SK-N-SH treated with all-trans-retinoic acid at 6 μM for 48 hours (cell line): ENCODE measurements around the gene FLRT2.

Experiments used
- ARNTL ChIP-seq: fragments of 450-650 bp; formaldehyde crosslinking; IDR thresholded peaks from 2 replicates; pipeline ENCODE4 v1.5.0; 2020; ENCODE audit warnings: low read depth, mild to moderate bottlenecking, moderate library complexity, borderline replicate concordance
- CSDC2 ChIP-seq: fragments of 250-450 bp; sonication (Bioruptor Pico); IDR thresholded peaks from 2 replicates; pipeline ENCODE4 v1.5.0; 2020; ENCODE audit warnings: mild to moderate bottlenecking, moderate library complexity
- ESRRG ChIP-seq: fragments of 250-450 bp; sonication (Bioruptor Pico); IDR thresholded peaks from 2 replicates; pipeline ENCODE4 v1.6.1; 2021; ENCODE audit warnings: mild to moderate bottlenecking
- ISL1 ChIP-seq: fragments of 250-450 bp; sonication (Bioruptor Pico); IDR thresholded peaks from 2 replicates; pipeline ENCODE4 v2.1.2; 2022; ENCODE audit warnings: mild to moderate bottlenecking, moderate library complexity
- POU6F1 ChIP-seq: fragments of 250-450 bp; sonication (Bioruptor Pico); IDR thresholded peaks from 2 replicates; pipeline ENCODE4 v1.8.0; 2021; ENCODE audit warnings: low read depth, mild to moderate bottlenecking, moderate library complexity, borderline replicate concordance
- RARB ChIP-seq: fragments of 250-450 bp; sonication (Bioruptor Pico); IDR thresholded peaks from 2 replicates; pipeline ENCODE4 v1.8.0; 2021; ENCODE audit warnings: mild to moderate bottlenecking, moderate library complexity
- TF ChIP-seq, protein P1 (sequence below): fragments of 250-450 bp; sonication (Bioruptor Pico); IDR thresholded peaks from 2 replicates; pipeline ENCODE4 v1.8.0; 2020; ENCODE audit warnings: mild to moderate bottlenecking, moderate library complexity, borderline replicate concordance
- TF ChIP-seq, protein P2 (sequence below): fragments of 250-450 bp; sonication (Bioruptor Pico); IDR thresholded peaks from 2 replicates; pipeline ENCODE4 v1.5.0; 2020; ENCODE audit warnings: mild to moderate bottlenecking, moderate library complexity

DNA sequence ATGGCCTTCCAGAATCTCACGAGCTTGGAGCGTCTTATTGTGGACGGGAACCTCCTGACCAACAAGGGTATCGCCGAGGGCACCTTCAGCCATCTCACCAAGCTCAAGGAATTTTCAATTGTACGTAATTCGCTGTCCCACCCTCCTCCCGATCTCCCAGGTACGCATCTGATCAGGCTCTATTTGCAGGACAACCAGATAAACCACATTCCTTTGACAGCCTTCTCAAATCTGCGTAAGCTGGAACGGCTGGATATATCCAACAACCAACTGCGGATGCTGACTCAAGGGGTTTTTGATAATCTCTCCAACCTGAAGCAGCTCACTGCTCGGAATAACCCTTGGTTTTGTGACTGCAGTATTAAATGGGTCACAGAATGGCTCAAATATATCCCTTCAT, 92.2 kb downstream of the FLRT2 start:
- TF ChIP-seq ESRRG (CRISPR knock-in tag), result no peak
- no peak for TF ChIP-seq ARNTL (CRISPR knock-in tag)
- TF ChIP-seq, protein P1, sequence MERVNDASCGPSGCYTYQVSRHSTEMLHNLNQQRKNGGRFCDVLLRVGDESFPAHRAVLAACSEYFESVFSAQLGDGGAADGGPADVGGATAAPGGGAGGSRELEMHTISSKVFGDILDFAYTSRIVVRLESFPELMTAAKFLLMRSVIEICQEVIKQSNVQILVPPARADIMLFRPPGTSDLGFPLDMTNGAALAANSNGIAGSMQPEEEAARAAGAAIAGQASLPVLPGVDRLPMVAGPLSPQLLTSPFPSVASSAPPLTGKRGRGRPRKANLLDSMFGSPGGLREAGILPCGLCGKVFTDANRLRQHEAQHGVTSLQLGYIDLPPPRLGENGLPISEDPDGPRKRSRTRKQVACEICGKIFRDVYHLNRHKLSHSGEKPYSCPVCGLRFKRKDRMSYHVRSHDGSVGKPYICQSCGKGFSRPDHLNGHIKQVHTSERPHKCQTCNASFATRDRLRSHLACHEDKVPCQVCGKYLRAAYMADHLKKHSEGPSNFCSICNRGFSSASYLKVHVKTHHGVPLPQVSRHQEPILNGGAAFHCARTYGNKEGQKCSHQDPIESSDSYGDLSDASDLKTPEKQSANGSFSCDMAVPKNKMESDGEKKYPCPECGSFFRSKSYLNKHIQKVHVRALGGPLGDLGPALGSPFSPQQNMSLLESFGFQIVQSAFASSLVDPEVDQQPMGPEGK, result no peak
- no peak for TF ChIP-seq POU6F1 (CRISPR knock-in tag)
- TF ChIP-seq RARB (CRISPR knock-in tag), result no peak
- TF ChIP-seq ISL1 (CRISPR knock-in tag), result no peak
- no peak for TF ChIP-seq CSDC2
- TF ChIP-seq, protein P2, sequence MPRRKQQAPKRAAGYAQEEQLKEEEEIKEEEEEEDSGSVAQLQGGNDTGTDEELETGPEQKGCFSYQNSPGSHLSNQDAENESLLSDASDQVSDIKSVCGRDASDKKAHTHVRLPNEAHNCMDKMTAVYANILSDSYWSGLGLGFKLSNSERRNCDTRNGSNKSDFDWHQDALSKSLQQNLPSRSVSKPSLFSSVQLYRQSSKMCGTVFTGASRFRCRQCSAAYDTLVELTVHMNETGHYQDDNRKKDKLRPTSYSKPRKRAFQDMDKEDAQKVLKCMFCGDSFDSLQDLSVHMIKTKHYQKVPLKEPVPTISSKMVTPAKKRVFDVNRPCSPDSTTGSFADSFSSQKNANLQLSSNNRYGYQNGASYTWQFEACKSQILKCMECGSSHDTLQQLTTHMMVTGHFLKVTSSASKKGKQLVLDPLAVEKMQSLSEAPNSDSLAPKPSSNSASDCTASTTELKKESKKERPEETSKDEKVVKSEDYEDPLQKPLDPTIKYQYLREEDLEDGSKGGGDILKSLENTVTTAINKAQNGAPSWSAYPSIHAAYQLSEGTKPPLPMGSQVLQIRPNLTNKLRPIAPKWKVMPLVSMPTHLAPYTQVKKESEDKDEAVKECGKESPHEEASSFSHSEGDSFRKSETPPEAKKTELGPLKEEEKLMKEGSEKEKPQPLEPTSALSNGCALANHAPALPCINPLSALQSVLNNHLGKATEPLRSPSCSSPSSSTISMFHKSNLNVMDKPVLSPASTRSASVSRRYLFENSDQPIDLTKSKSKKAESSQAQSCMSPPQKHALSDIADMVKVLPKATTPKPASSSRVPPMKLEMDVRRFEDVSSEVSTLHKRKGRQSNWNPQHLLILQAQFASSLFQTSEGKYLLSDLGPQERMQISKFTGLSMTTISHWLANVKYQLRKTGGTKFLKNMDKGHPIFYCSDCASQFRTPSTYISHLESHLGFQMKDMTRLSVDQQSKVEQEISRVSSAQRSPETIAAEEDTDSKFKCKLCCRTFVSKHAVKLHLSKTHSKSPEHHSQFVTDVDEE, result no peak
